Effector CD4-positive, alpha-beta T cell (primary cell): ENCODE data around the gene CES2.

Source experiments
- DNase-seq: peaks from one replicate; pipeline ENCODE4 v3.0.0-alpha.2; 2020

Gene CES2

GRCh38 chr16:66902648-66903543 lies 32.4 kb upstream of the CES2 start:
- no peak for DNase-seq

GRCh38 chr16:66903544-66904427 lies 31.5 kb upstream of the CES2 start:
- DNase-seq, result no peak

- DNase-seq, result no peak
These were observed 30.9 kb upstream of the CES2 start for GRCh38 chr16:66904428-66904845.

GRCh38 chr16:66904846-66905632 lies 30.3 kb upstream of the CES2 start:
- DNase-seq, result no peak

- no peak for DNase-seq
These were observed 29.4 kb upstream of the CES2 start for GRCh38 chr16:66905633-66906539.

DNA sequence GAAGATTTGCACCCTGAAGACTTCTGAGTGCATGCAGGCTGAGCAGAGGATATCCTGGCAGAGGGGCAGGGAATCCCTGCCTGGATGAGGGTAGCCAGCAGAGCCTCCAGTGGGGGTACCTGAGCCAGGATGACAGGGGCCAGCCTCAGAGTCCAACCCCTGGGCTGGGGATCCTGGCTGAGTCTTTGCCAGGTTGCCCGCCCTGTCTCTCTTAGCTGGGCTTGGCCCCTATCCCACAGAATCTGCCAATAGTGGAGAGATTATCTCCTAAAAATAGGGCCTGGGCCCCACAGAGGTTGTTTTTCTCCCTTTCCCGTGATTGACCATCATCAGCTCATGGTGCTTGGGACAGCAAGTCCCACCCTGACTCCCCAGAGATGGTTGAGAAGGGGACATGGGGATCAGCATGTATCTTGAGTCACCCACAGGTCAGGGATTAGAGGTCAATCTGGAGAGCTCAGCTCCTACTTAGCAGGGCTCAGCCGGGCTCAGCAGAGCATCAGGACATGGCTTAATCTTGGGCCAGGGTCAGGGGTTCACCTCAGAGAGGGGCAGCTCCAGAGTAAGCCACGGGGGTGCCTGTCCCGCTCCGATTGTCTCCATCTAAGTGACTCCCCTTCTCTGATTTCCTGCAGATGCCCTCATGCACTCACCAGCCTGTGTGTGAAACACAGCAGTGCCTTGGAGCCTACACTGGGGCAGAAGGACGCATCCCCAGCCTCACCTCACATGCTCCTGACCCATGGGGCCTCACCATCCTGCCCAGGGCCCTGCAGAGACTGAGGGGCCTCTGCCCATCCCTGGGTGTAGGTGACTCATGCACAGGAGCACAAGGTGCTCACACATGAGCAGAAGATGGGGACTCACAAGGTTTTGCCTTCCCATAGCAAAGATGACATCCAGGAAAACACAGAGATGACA lies 28.1 kb upstream of the CES2 start:
- no peak for DNase-seq

DNA sequence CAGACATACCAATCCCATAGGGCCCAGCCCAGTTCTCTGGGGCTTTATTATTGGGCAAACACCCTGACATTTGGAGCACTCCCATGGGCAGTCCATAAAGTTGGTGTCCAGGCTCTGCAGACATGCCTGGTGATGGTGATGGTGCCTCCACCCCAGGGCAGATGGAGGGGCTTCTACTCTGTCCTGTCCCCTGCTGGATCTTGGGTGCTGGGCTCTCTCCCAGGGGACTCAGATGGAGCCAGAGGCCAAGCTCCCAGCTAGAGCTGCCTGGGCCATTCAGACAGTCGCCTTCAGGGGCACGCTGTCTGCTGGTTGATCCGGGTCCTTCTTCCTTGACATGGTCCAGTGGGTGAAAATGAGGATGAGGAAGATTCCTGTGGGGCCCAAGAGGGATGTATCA lies 27.2 kb upstream of the CES2 start:
- DNase-seq, result no peak

GRCh38 chr16:66908762-66909559 lies 26.4 kb upstream of the CES2 start:
- DNase-seq, result no peak

- no peak for DNase-seq
These were observed 25.0 kb upstream of the CES2 start for GRCh38 chr16:66910175-66910940.

- no peak for DNase-seq
These were observed 24.2 kb upstream of the CES2 start for GRCh38 chr16:66911112-66911511.

DNA sequence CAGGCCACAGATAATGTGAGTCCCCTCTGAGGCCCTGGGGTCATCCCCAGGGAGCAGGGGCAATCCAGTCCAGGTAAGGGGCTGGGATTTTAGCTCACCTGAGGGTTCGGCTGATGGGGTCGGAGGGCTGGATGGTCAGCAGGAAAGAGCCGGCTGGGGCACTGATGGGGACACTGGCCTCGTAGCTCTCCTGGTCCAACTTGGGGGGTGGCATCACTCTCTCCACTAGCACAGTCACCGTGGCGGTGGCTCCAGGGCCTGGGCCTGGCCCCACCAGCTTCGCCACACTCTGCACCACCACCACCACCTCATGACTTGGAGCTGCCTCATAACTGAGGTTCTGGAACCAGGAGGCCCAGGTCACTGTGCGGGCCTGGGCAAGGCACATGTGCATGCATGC lies 23.5 kb upstream of the CES2 start:
- no peak for DNase-seq

DNA sequence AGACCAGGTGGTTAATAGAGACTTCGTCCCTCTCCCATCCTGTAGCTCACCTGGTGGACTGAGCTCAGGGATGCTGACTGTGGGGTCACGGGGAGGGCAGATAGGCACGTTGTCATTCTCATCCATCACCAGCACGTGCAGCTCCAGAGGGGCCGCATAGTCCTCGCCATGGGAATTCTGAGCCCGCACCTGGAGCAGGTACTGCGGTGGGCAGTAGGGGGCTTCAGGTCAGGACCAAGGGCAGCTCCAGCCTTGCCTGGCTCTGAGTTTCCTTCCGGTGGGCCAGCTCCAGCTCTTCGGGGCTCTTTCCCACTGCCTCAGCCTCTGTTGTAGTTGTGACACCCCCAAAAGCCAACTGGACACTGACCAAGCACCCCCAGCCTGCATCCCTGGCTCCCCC lies 22.2 kb upstream of the CES2 start:
- no peak for DNase-seq

GRCh38 chr16:66913711-66914110 lies 21.6 kb upstream of the CES2 start:
- no peak for DNase-seq

DNA sequence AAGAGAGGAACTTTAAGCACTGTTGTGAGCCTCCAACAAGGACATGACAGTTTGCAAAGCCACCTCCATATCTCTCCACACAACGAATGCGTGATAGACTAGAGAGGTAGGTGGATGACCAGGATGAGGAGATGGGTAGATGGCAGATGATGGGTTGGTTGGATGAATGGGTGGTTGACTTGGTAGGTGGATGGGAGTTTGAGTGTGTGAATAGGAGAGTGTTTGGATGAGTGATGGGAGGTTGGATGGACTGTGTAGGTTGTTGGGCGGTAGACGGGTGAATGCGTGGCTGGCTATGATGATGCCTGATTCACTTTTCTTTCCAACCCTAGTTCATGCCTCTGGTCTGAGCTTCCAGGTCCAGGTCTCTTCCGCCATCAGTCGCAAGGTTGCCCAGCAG lies 20.8 kb upstream of the CES2 start:
- no peak for DNase-seq

- no peak for DNase-seq
These were observed 20.3 kb upstream of the CES2 start for GRCh38 chr16:66915041-66915440.

DNA sequence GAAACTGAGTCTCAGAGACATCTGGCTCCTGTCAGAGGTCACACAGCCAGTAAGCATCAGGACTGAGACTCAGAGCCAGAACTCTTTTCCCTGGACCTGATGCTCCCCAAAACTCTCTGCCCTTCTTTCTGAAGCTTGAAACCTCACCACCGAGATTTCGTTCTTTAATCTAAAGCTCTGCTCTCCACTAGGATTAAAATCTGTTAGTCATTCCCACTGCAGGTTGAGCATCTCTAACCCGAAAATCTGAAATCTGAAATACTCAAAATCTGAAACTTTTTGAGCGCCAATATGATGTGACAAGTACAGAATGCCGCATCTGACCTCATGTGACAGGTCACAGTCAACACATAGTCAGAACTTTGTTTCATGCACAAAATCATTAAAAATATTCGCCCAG lies 18.8 kb upstream of the CES2 start:
- DNase-seq, result no peak

DNA sequence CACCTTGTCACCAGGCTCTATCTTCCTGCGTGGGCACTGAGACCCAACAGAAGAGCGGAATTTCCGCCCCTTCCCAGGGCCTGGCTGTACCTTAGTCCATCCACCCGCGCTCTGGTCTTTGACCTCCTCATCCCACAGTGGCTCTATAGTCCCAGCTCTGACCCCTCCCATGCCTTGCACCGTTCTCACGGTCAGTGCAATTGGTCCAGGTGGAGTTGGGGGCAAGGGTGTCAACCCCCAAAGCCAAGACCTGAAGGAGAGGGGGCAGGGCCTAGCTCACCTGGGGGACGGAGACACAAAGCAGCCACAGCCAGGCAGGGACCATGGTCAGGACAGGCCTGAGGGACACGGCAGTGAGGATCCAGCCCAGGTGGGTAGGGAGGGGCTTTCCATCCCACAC lies 17.6 kb upstream of the CES2 start:
- DNase-seq, result no peak

DNA sequence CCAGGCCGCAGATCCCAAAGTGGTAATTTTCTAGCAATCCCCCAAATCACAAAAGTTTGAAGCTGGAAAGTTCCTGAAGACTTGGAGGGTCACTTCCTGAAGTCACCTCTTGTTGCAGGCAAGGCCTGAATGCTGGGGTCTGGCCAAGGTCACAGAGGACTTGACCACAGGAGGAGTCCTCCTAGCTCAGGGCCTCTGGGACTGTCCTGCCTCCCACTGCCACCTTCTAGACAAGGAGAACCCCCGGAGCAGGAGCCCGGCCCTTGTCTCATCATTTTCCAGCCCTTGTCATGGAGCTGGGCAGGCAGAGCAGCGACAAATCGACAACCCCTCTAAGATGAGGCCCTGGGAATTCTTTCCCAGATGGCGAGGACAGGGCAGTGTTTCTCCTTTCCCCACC lies 17.0 kb upstream of the CES2 start:
- DNase-seq, result no peak
